ENCODE results near the gene PTPRD.

- no peak for TF ChIP-seq CTCF (IDR thresholded peaks at IDR 0.05)
- TF ChIP-seq EZH2 (IDR thresholded peaks at IDR 0.05; ENCODE audit: borderline replicate concordance, insufficient read depth, low read depth, low read length, poor library complexity, severe bottlenecking) = no peak
Measured at GRCh38 chr9:10007356-10007755, 605.4 kb downstream of the PTPRD start.

Measured in B cell (primary cell).